Measurements from ENCODE around the gene AMPD3.

GRCh38 chr11:10515418-10515817 lies 60.4 kb downstream of the AMPD3 start:
- TF ChIP-seq POLR2AphosphoS5 (IDR thresholded peaks at IDR 0.05; ENCODE audit: borderline replicate concordance, low read depth, low read length) (no peak), EZH2 (IDR thresholded peaks at IDR 0.05) (no peak), FOXP2 (optimal IDR thresholded peaks at IDR 0.05; ENCODE audit: control extremely low read depth, extremely low read length, insufficient read depth) (no peak)
